H9 (cell line): ENCODE results near the gene SARS1. TPM values are rescaled to one million over a fixed set of nuclear protein-coding genes. Genes with fewer than 3 reads are reported as not detected.

Experiments
- DNase-seq: peaks from one replicate; pipeline ENCODE4 v3.0.0-alpha.2; 2017
- H2AFZ ChIP-seq: one replicate; pipeline ENCODE4 v1.6.1; 2013; ENCODE audit warnings: mild to moderate bottlenecking, low read length, control low read depth, moderate library complexity
- H2AK5ac ChIP-seq: 2 replicates; pipeline ENCODE4 v1.6.1; 2013; ENCODE audit warnings: low read length, control low read depth, mixed read lengths; ENCODE audit not compliant: insufficient read length
- H2BK120ac ChIP-seq: one replicate; pipeline ENCODE4 v1.6.1; 2013; ENCODE audit warnings: low read depth, mild to moderate bottlenecking, low read length, control low read depth, inconsistent platforms; ENCODE audit not compliant: poor library complexity, severe bottlenecking
- H2BK12ac ChIP-seq: 2 replicates; pipeline ENCODE4 v1.6.1; 2013; ENCODE audit warnings: low read length, control low read depth, mixed read lengths, low read depth; ENCODE audit not compliant: insufficient read length
- H2BK15ac ChIP-seq: 2 replicates; pipeline ENCODE4 v1.6.1; 2013; ENCODE audit warnings: low read depth, low read length, control low read depth
- H2BK20ac ChIP-seq: one replicate; pipeline ENCODE4 v1.6.1; 2013; ENCODE audit warnings: low read depth, mild to moderate bottlenecking, low read length, control low read depth, inconsistent platforms; ENCODE audit not compliant: poor library complexity, severe bottlenecking
- H2BK5ac ChIP-seq: 2 replicates; pipeline ENCODE4 v1.6.1; 2013; ENCODE audit warnings: low read length, control low read depth, mixed read lengths; ENCODE audit not compliant: insufficient read length
- H3K14ac ChIP-seq: 2 replicates; pipeline ENCODE4 v1.6.1; 2013; ENCODE audit warnings: low read length, control low read depth; ENCODE audit not compliant: insufficient read depth
- H3K18ac ChIP-seq: 2 replicates; pipeline ENCODE4 v1.6.1; 2013; ENCODE audit warnings: low read depth, mild to moderate bottlenecking, mixed read lengths, low read length, control low read depth; ENCODE audit not compliant: insufficient read length
- H3K23ac ChIP-seq: 2 replicates; pipeline ENCODE4 v1.6.1; 2013; ENCODE audit warnings: low read length, control low read depth, mixed read lengths, low read depth; ENCODE audit not compliant: insufficient read length
- H3K23me2 ChIP-seq: 2 replicates; pipeline ENCODE4 v1.6.1; 2013; ENCODE audit warnings: low read depth, mild to moderate bottlenecking, mixed read lengths, low read length, control low read depth; ENCODE audit not compliant: insufficient read length, poor library complexity, severe bottlenecking
- H3K27ac ChIP-seq: 2 replicates; pipeline ENCODE4 v1.5.1; 2013; ENCODE audit warnings: low read length, control low read depth, mixed read lengths, low read depth; ENCODE audit not compliant: insufficient read length
- H3K27me3 ChIP-seq: 2 replicates; pipeline ENCODE4 v1.6.1; 2013; ENCODE audit warnings: low read length, control low read depth, inconsistent platforms; ENCODE audit not compliant: insufficient read depth
- H3K4ac ChIP-seq: 2 replicates; pipeline ENCODE4 v1.6.1; 2013; ENCODE audit warnings: low read depth, mild to moderate bottlenecking, control low read depth, inconsistent platforms, low read length, moderate library complexity
- H3K4me1 ChIP-seq: 2 replicates; pipeline ENCODE4 v1.6.1; 2013; ENCODE audit warnings: low read length, control low read depth, inconsistent platforms; ENCODE audit not compliant: insufficient read depth
- H3K4me2 ChIP-seq: 2 replicates; pipeline ENCODE4 v1.6.1; 2013; ENCODE audit warnings: low read length, control low read depth, mixed read lengths; ENCODE audit not compliant: insufficient read length, insufficient read depth
- H3K56ac ChIP-seq: 2 replicates; pipeline ENCODE4 v1.6.1; 2013; ENCODE audit warnings: low read depth, mild to moderate bottlenecking, mixed read lengths, low read length, control low read depth; ENCODE audit not compliant: insufficient read length
- H3K79me1 ChIP-seq: 2 replicates; pipeline ENCODE4 v1.6.1; 2013; ENCODE audit warnings: low read depth, mild to moderate bottlenecking, moderate library complexity, low read length, control low read depth, inconsistent platforms; ENCODE audit not compliant: insufficient read depth, poor library complexity, severe bottlenecking
- H3K79me2 ChIP-seq: 2 replicates; pipeline ENCODE4 v1.6.1; 2013; ENCODE audit warnings: low read length, control low read depth, inconsistent platforms; ENCODE audit not compliant: insufficient read depth
- H3K9ac ChIP-seq: 2 replicates; pipeline ENCODE4 v1.6.1; 2013; ENCODE audit warnings: low read length, control low read depth, mixed read lengths; ENCODE audit not compliant: insufficient read length; ENCODE audit errors: extremely low read depth
- H3K9me3 ChIP-seq: one replicate; pipeline ENCODE4 v1.6.1; 2013; ENCODE audit warnings: low read depth, low read length, inconsistent platforms; ENCODE audit not compliant: control insufficient read depth
- H3T11ph ChIP-seq: one replicate; pipeline ENCODE4 v1.6.1; 2013; ENCODE audit warnings: mild to moderate bottlenecking, low read length, control low read depth, inconsistent platforms
- H4K20me1 ChIP-seq: one replicate; pipeline ENCODE4 v1.6.1; 2013; ENCODE audit not compliant: control insufficient read depth, insufficient read length, insufficient read depth
- H4K5ac ChIP-seq: 2 replicates; pipeline ENCODE4 v1.6.1; 2013; ENCODE audit warnings: low read depth, mild to moderate bottlenecking, mixed read lengths, low read length, control low read depth; ENCODE audit not compliant: insufficient read length
- H4K8ac ChIP-seq: replicated peaks from 2 replicates; pipeline ENCODE4 v1.6.1; 2013; ENCODE audit warnings: low read length, control low read depth, mixed read lengths, low read depth; ENCODE audit not compliant: insufficient read length
- H4K91ac ChIP-seq: 2 replicates; pipeline ENCODE4 v1.6.1; 2013; ENCODE audit warnings: low read depth, mild to moderate bottlenecking, moderate library complexity, mixed read lengths, low read length, control low read depth; ENCODE audit not compliant: insufficient read length
- H3K27ac Mint-ChIP-seq, 3 experiments: 2 replicates in 2 of 3; 3 replicates in 1 of 3; pipeline ENCODE4 v1.8.0; 2020 to 2021; ENCODE audit warnings: mixed read lengths in 3 of 3, mild to moderate bottlenecking in 1 of 3, moderate library complexity in 1 of 3
- H3K27me3 Mint-ChIP-seq: 2 replicates; pipeline ENCODE4 v1.8.0; 2021; ENCODE audit warnings: low read depth, mild to moderate bottlenecking, moderate library complexity, mixed read lengths
- H3K36me3 Mint-ChIP-seq, 3 experiments: 2 replicates in 2 of 3; 3 replicates in 1 of 3; pipeline ENCODE4 v1.8.0; 2020 to 2021; ENCODE audit warnings: low read depth in 3 of 3, mixed read lengths in 3 of 3; ENCODE audit not compliant: insufficient read depth in 1 of 3
- H3K4me1 Mint-ChIP-seq, 2 experiments: 2 replicates each; pipeline ENCODE4 v1.8.0; 2020; ENCODE audit warnings: mixed read lengths in 2 of 2
- H3K4me3 Mint-ChIP-seq, 2 experiments: 2 replicates in 1 of 2; 3 replicates in 1 of 2; pipeline ENCODE4 v1.8.0; 2020 to 2021; ENCODE audit warnings: mild to moderate bottlenecking in 2 of 2, mixed read lengths in 2 of 2, moderate library complexity in 1 of 2
- H3K9me3 Mint-ChIP-seq, 2 experiments: 2 replicates in 1 of 2; 3 replicates in 1 of 2; pipeline ENCODE4 v1.8.0; 2020; ENCODE audit warnings: mild to moderate bottlenecking in 2 of 2, mixed read lengths in 2 of 2, moderate library complexity in 1 of 2
- WGBS: extraction: QIAGEN DNeasy Blood & Tissue Kit; methylation state at CpG from one replicate; pipeline ENCODE4 v1.1.7; 2013; ENCODE audit warnings: missing lambda C conversion rate, low lambda C conversion rate, mixed read lengths; ENCODE audit not compliant: insufficient read length; ENCODE audit errors: extremely low coverage; 5-methylcytosine and 5-hydroxymethylcytosine counted together
- total RNA-seq: library from RNA; stranded (reverse); gene quantifications from 2 replicates; pipeline ENCODE4 v1.2.1, GENCODE V29; 2021
- TF ChIP-seq, protein P1 (sequence below): fragments of 200-600 bp; sonication (generic); conservative IDR thresholded peaks from 3 replicates; pipeline ENCODE4 v1.8.0; 2021; ENCODE audit warnings: antibody characterized with exemption, mild to moderate bottlenecking

SARS1 gene
- total RNA-seq, 1 experiment from 2014 or later: 139 TPM

DNA sequence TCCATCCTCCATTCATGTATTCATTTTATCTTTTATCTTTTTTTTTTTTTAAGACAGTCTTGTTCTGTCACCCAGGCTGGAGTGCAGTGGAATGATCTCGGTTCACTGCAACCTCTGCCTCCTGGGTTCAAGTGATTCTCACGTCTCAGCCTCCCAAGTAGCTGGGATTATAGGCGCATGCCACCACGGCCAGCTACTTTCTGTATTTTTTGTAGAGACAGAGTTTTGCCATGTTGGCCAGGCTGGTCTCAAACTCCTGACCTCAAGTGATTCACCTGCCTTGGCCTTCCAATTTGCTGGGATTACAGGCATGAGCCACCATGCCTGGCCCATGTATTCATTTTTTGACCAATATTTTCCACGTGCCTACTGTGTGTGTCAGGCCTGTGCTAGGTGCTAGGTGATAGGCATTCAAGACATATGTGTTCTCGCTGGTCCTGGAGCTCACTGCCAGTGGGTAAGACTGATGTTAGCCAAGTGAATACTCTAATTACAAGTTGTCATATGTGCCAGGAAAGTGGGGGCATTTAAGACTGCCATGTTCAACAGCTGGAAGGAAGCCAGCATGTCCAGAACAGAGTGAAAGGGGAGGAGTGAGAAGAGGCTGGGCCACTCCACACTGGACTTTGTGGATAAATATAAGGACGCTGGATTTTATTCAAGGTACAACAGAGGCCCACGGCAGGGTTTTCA lies 30.3 kb downstream of the SARS1 start:
- Histone ChIP-seq H3K4me1 (peaks cover 12% of the 10 kb centered on the region; the same call in 1 of the 2 replicates), H4K8ac (no peak overlapping the region), H2AFZ (no peak overlapping the region), H4K20me1 (no peaks in the 10 kb centered on the region), H2BK15ac (no peak overlapping the region), H3K56ac (no peak overlapping the region), H4K91ac (no peak overlapping the region), H3K4ac (no peak overlapping the region), H3T11ph (no peak overlapping the region), H3K79me2 (no peaks in the 10 kb centered on the region), H2BK12ac (no peak overlapping the region), H4K5ac (no peak overlapping the region), H2BK20ac (no peak overlapping the region), H3K79me1 (no peaks in the 10 kb centered on the region), H3K9ac (no peak overlapping the region), H3K9me3 (no peaks in the 10 kb centered on the region), H3K23ac (no peak overlapping the region), H3K23me2 (no peaks in the 10 kb centered on the region), H3K18ac (no peak overlapping the region), H3K27me3 (no peaks in the 10 kb centered on the region), H2BK5ac (no peak overlapping the region), H3K14ac (no peak overlapping the region), H2BK120ac (no peak overlapping the region), H2AK5ac (no peak overlapping the region), H3K4me2 (no peak overlapping the region), H3K27ac (no peak overlapping the region)
- Mint-ChIP-seq H3K27ac (no peak overlapping the region), H3K9me3 (no peaks in the 10 kb centered on the region; a peak in 1 of 5 replicates), H3K4me1 (peaks cover 41 to 45% of the 10 kb centered on the region in 2 experiments), H3K27me3 (peaks cover 29% of the 10 kb centered on the region), H3K4me3 (no peak overlapping the region), H3K36me3 (peaks cover 0 to 1% (median 0%) of the 10 kb centered on the region in 3 experiments; a peak in 2 of 7 replicates)
- TF ChIP-seq, protein P1, sequence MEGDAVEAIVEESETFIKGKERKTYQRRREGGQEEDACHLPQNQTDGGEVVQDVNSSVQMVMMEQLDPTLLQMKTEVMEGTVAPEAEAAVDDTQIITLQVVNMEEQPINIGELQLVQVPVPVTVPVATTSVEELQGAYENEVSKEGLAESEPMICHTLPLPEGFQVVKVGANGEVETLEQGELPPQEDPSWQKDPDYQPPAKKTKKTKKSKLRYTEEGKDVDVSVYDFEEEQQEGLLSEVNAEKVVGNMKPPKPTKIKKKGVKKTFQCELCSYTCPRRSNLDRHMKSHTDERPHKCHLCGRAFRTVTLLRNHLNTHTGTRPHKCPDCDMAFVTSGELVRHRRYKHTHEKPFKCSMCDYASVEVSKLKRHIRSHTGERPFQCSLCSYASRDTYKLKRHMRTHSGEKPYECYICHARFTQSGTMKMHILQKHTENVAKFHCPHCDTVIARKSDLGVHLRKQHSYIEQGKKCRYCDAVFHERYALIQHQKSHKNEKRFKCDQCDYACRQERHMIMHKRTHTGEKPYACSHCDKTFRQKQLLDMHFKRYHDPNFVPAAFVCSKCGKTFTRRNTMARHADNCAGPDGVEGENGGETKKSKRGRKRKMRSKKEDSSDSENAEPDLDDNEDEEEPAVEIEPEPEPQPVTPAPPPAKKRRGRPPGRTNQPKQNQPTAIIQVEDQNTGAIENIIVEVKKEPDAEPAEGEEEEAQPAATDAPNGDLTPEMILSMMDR: no peak
- WGBS: no CpG with 5 or more reads among the region's 8 CpGs
- peak; percentile 1 for DNase-seq
